NT2/D1 (cell line): ENCODE measurements around the gene SLC35A5.
"Not testable (repeated sequence)": the region's sequence is repeated elsewhere in the genome, so short reads cannot be mapped to it uniquely, and the experiment has no call there.

Experiments used
- DNase-seq: peaks from one replicate; pipeline ENCODE4 v3.0.0-alpha.2; 2011; ENCODE audit warnings: low read depth, low spot score
- H3K27me3 ChIP-seq: 2 replicates; pipeline ENCODE4 v1.6.0; 2011; ENCODE audit warnings: mild to moderate bottlenecking; ENCODE audit not compliant: insufficient read length, insufficient read depth
- H3K36me3 ChIP-seq: 2 replicates; pipeline ENCODE4 v1.6.1; 2011; ENCODE audit warnings: mild to moderate bottlenecking, low read length, mixed read lengths; ENCODE audit not compliant: insufficient read depth, insufficient read length
- H3K4me1 ChIP-seq: 2 replicates; pipeline ENCODE4 v1.5.1; 2011; ENCODE audit not compliant: insufficient read depth, insufficient read length
- H3K4me3 ChIP-seq: 2 replicates; pipeline ENCODE4 v1.5.1; 2011; ENCODE audit warnings: low read depth; ENCODE audit not compliant: insufficient read length
- H3K9ac ChIP-seq: 2 replicates; pipeline ENCODE4 v1.6.0; 2011; ENCODE audit warnings: low read depth; ENCODE audit not compliant: insufficient read length
- H3K9me3 ChIP-seq: 2 replicates; pipeline ENCODE4 v1.5.1; 2011; ENCODE audit warnings: mild to moderate bottlenecking, low read length; ENCODE audit not compliant: insufficient read depth
- SUZ12 ChIP-seq: IDR thresholded peaks from 2 replicates; pipeline ENCODE4 v1.6.1; 2011; ENCODE audit not compliant: insufficient read length, insufficient read depth; ENCODE audit errors: extremely low read depth
- YY1 ChIP-seq: IDR thresholded peaks from 2 replicates; pipeline ENCODE4 v1.6.1; 2011; ENCODE audit not compliant: insufficient read length, insufficient read depth
- ZNF274 ChIP-seq: IDR thresholded peaks from 2 replicates; pipeline ENCODE4 v1.6.1; 2011; ENCODE audit warnings: mild to moderate bottlenecking, low read depth, low read length

SLC35A5 gene

GRCh38 chr3:112560721-112561483, 943 bp upstream of the SLC35A5 start:
- H3K4me1 ChIP-seq: no peaks in the 10 kb centered on the region
- peak overlapping the region; percentile 78 for H3K4me3 ChIP-seq
- peak overlapping the region; percentile 89 for H3K9ac ChIP-seq
- peak; percentile 71 for DNase-seq
- H3K27me3 ChIP-seq: no peaks in the 10 kb centered on the region
- H3K36me3 ChIP-seq: peaks cover 13% of the 10 kb centered on the region
- no peak for TF ChIP-seq SUZ12
- TF ChIP-seq YY1: no peak
- no peak for TF ChIP-seq ZNF274
- H3K9me3 ChIP-seq: peaks cover 16% of the 10 kb centered on the region; the same call in 1 of the 2 replicates

GRCh38 chr3:112561484-112561733, 436 bp upstream of the SLC35A5 start:
- no peak for TF ChIP-seq ZNF274
- no peak for TF ChIP-seq YY1
- no peak for TF ChIP-seq SUZ12
- Histone ChIP-seq H3K4me1 (no peaks in the 10 kb centered on the region), H3K36me3 (peaks cover 16% of the 10 kb centered on the region), H3K27me3 (no peaks in the 10 kb centered on the region), H3K9me3 (peaks cover 14% of the 10 kb centered on the region; the same call in 1 of the 2 replicates), H3K9ac (peak overlapping the region; percentile 89), H3K4me3 (peak overlapping the region; percentile 78)
- no peak for DNase-seq

- H3K9me3 ChIP-seq, H3K9ac ChIP-seq, H3K27me3 ChIP-seq, H3K4me1 ChIP-seq, H3K4me3 ChIP-seq: not testable (repeated sequence)
- H3K36me3 ChIP-seq: peaks cover 17% of the 10 kb centered on the region
- DNase-seq: peak; percentile 54
Measured at GRCh38 chr3:112564247-112564939, 2.5 kb downstream of the SLC35A5 start.

GRCh38 chr3:112564940-112565305, 3.1 kb downstream of the SLC35A5 start:
- Histone ChIP-seq H3K9me3 (no peaks in the 10 kb centered on the region), H3K27me3 (no peaks in the 10 kb centered on the region), H3K9ac (no peak overlapping the region), H3K36me3 (peaks cover 21% of the 10 kb centered on the region), H3K4me1 (no peaks in the 10 kb centered on the region), H3K4me3 (no peak overlapping the region)
- no peak for DNase-seq
- TF ChIP-seq SUZ12: no peak
- TF ChIP-seq YY1: no peak
- TF ChIP-seq ZNF274: no peak

- Histone ChIP-seq H3K27me3 (no peaks in the 10 kb centered on the region), H3K4me3 (no peak overlapping the region), H3K9ac (no peak overlapping the region), H3K9me3 (no peaks in the 10 kb centered on the region), H3K4me1 (no peaks in the 10 kb centered on the region), H3K36me3 (peaks cover 55% of the 10 kb centered on the region)
- no peak for TF ChIP-seq SUZ12
- TF ChIP-seq YY1: no peak
- TF ChIP-seq ZNF274: no peak
- DNase-seq: no peak
Measured at GRCh38 chr3:112568642-112569041, 6.8 kb downstream of the SLC35A5 start.

- Histone ChIP-seq H3K27me3 (no peaks in the 10 kb centered on the region), H3K9ac (no peak overlapping the region), H3K4me1 (no peaks in the 10 kb centered on the region), H3K4me3 (no peak overlapping the region), H3K36me3 (peaks cover 61% of the 10 kb centered on the region), H3K9me3 (no peaks in the 10 kb centered on the region)
- no peak for DNase-seq
- TF ChIP-seq SUZ12: no peak
- TF ChIP-seq YY1: no peak
- TF ChIP-seq ZNF274: no peak
Measured at GRCh38 chr3:112569265-112569664, 7.4 kb downstream of the SLC35A5 start.

- Histone ChIP-seq H3K36me3 (peaks cover 71% of the 10 kb centered on the region), H3K4me1 (no peaks in the 10 kb centered on the region), H3K9ac (no peak overlapping the region), H3K27me3 (no peaks in the 10 kb centered on the region), H3K4me3 (no peak overlapping the region), H3K9me3 (no peaks in the 10 kb centered on the region)
- no peak for TF ChIP-seq SUZ12
- TF ChIP-seq ZNF274: no peak
- DNase-seq: no peak
Measured at GRCh38 chr3:112572701-112573100, 10.9 kb downstream of the SLC35A5 start.
